Lung (tissue), 12 donors: ENCODE measurements around the gene CD69. TPM values are rescaled to one million over a fixed set of nuclear protein-coding genes. Genes with fewer than 3 reads are reported as not detected.

Source experiments
- ATAC-seq: fragments of 200-7000 bp; cut with Tn5 transposase; one replicate; pipeline ENCODE4 v1.9.1; 2020; ENCODE audit warnings: moderate number of reproducible peaks; ENCODE audit not compliant: insufficient read depth, low FRiP score
- DNase-seq, 3 donors: peaks; one replicate each; pipeline ENCODE4 v3.0.0-alpha.2; 2013 to 2017
- H3K27ac ChIP-seq, 2 donors: one replicate each; pipeline ENCODE4 v1.5.1; 2013; ENCODE audit warnings: mild to moderate bottlenecking in 2 of 2, moderate library complexity in 2 of 2, control low read depth in 1 of 2, inconsistent platforms in 1 of 2, low read depth in 1 of 2, low read length in 1 of 2
- H3K27me3 ChIP-seq, 3 donors: one replicate each; pipeline ENCODE4 v1.5.1; 2013; ENCODE audit warnings: low read length in 2 of 3; ENCODE audit not compliant: control insufficient read depth in 3 of 3, insufficient read depth in 3 of 3
- H3K36me3 ChIP-seq, 4 donors: one replicate each; pipeline ENCODE4 v1.5.1; 2013; ENCODE audit warnings: low read length in 4 of 4, mild to moderate bottlenecking in 1 of 4, moderate library complexity in 1 of 4; ENCODE audit not compliant: control insufficient read depth in 4 of 4, insufficient read depth in 4 of 4
- H3K4me1 ChIP-seq, 5 donors: one replicate each; pipeline ENCODE4 v1.5.1; 2013; ENCODE audit warnings: low read length in 5 of 5, mild to moderate bottlenecking in 2 of 5, moderate library complexity in 1 of 5; ENCODE audit not compliant: control insufficient read depth in 5 of 5, insufficient read depth in 5 of 5
- H3K4me3 ChIP-seq: one replicate; pipeline ENCODE4 v1.5.1; 2013; ENCODE audit warnings: mild to moderate bottlenecking, control low read depth, moderate library complexity
- H3K9ac ChIP-seq, 2 donors: one replicate each; pipeline ENCODE4 v1.5.1; 2013; ENCODE audit warnings: low read length in 2 of 2, control low read depth in 1 of 2; ENCODE audit not compliant: insufficient read depth in 1 of 2
- H3K9me3 ChIP-seq, 4 donors: one replicate each; pipeline ENCODE4 v1.5.1; 2013; ENCODE audit warnings: low read length in 3 of 4, mild to moderate bottlenecking in 1 of 4, moderate library complexity in 1 of 4; ENCODE audit not compliant: control insufficient read depth in 4 of 4, insufficient read depth in 3 of 4
- CTCF ChIP-seq: IDR thresholded peaks from 2 replicates; pipeline ENCODE4 v1.5.1; 2012; ENCODE audit warnings: mild to moderate bottlenecking; ENCODE audit errors: control extremely low read depth, extremely low read depth
- WGBS, 2 donors: extraction: QIAGEN DNeasy Blood & Tissue Kit; methylation state at CpG; one replicate each; pipeline ENCODE4 v1.1.7; 2013; 5-methylcytosine and 5-hydroxymethylcytosine counted together
- polyA plus RNA-seq, 2 donors: library from polyadenylated mRNA; stranded (reverse); fragments of 200-250 nt; gene quantifications; one replicate each; pipeline ENCODE4 v1.2.1, GENCODE V29; 2013
- total RNA-seq, 2 donors: library from RNA; depleted of rRNA in 1 of 2; stranded (reverse); fragments of >200 nt in 1 of 2; gene quantifications; one replicate each; pipeline ENCODE4 v1.2.1, GENCODE V29; 2014 to 2021
- donor health status: control.
- donor health status: control.
- donor health status: Bipolar disorder and iron deficiency.
- donor health status: healthy.
- donor health status: DM: yes; HTN: yes; CAD: no.

CD69 gene
- total and polyA plus RNA-seq, 4 donors: 3.9 to 17.4 (median 9.7) TPM

- DNase-seq: peak in 2 of 3 donors; percentile 70 to 72
- H3K9ac ChIP-seq: no peak overlapping the region
Measured at GRCh38 chr12:9751204-9752144, 9.2 kb downstream of the CD69 start.

GRCh38 chr12:9750276-9751203, 10.2 kb downstream of the CD69 start:
- Histone ChIP-seq H3K9me3 (no peaks in the 10 kb centered on the region), H3K36me3 (no peaks in the 10 kb centered on the region), H3K4me1 (peaks cover 0 to 7% (median 0%) of the 10 kb centered on the region in 5 donors), H3K9ac (no peak overlapping the region), H3K27me3 (peaks cover 0 to 5% (median 2%) of the 10 kb centered on the region in 3 donors), H3K4me3 (no peak overlapping the region), H3K27ac (no peak overlapping the region)
- TF ChIP-seq CTCF: peak; percentile 59
- DNase-seq (peak; percentile 31 to 82 (median 76)), ATAC-seq (peak; percentile 66)
- 12 to 18% methylated on average over 20 of the region's 20 CpGs for WGBS, 2 donors

More at GRCh38 chr12:9751204-9752144, 9.2 kb downstream of the CD69 start:
- peaks cover 0 to 5% (median 4%) of the 10 kb centered on the region in 3 donors for H3K27me3 ChIP-seq
- H3K9me3 ChIP-seq: no peaks in the 10 kb centered on the region
- no peak for ATAC-seq
- no peak overlapping the region for H3K27ac ChIP-seq
- H3K4me3 ChIP-seq: no peak overlapping the region
- 43 to 50% methylated on average over 9 of the region's 9 CpGs for WGBS, 2 donors
- no peaks in the 10 kb centered on the region for H3K36me3 ChIP-seq
- peaks cover 0 to 7% (median 0%) of the 10 kb centered on the region in 5 donors for H3K4me1 ChIP-seq
- peak; percentile 46 for TF ChIP-seq CTCF

GRCh38 chr12:9749640-9750039, 11.1 kb downstream of the CD69 start:
- no peaks in the 10 kb centered on the region for H3K9me3 ChIP-seq
- DNase-seq (no peak), ATAC-seq (no peak)
- no peak overlapping the region for H3K4me3 ChIP-seq
- no peaks in the 10 kb centered on the region for H3K36me3 ChIP-seq
- peaks cover 0 to 5% (median 2%) of the 10 kb centered on the region in 3 donors for H3K27me3 ChIP-seq
- 0 to 14% methylated on average over 1 of the region's 1 CpG for WGBS, 2 donors
- no peak for TF ChIP-seq CTCF
- H3K4me1 ChIP-seq: peaks cover 0 to 7% (median 0%) of the 10 kb centered on the region in 5 donors
- no peak overlapping the region for H3K9ac ChIP-seq
- H3K27ac ChIP-seq: no peak overlapping the region
